Panc1 (cell line): ENCODE measurements around the gene SNX10. TPM values are rescaled to one million over a fixed set of nuclear protein-coding genes. Genes with fewer than 3 reads are reported as not detected.

Experiments
- ATAC-seq: fragments of 200-7000 bp; cut with Tn5 transposase; 2 replicates; pipeline ENCODE4 v1.9.1; 2020; ENCODE audit warnings: mild to moderate bottlenecking, moderate library complexity
- BruUV-seq: library from RNA; stranded (reverse); fragments of 400-500 nt; replicated peaks from 2 replicates; lab custom pipeline; 2021; lab: Mats Ljungman, UMichigan
- CTCF ChIA-PET: fragments of 300-600 bp; sonication (Branson Sonifier 250); formaldehyde crosslinking; loops from one replicate; lab custom pipeline; 2022; ENCODE audit warnings: antibody characterized with exemption; lab: Charles Lee
- POLR2A ChIA-PET: fragments of 300-600 bp; sonication (Branson Sonifier 250); formaldehyde crosslinking; loops from one replicate; lab custom pipeline; 2022; ENCODE audit warnings: antibody characterized with exemption; lab: Charles Lee
- DNase-seq: peaks from one replicate; pipeline ENCODE4 v3.0.0-alpha.2; 2010; ENCODE audit warnings: low read depth, low spot score
- H3K27ac ChIP-seq: 2 replicates; pipeline ENCODE4 v1.5.1; 2011; ENCODE audit warnings: mild to moderate bottlenecking, low read length, inconsistent platforms
- H3K27me3 ChIP-seq: fragments of 200-500 bp; sonication (Bioruptor generic); 2 replicates; pipeline ENCODE4 v1.6.0; 2014; ENCODE audit warnings: low read length, inconsistent platforms; ENCODE audit not compliant: control insufficient read depth, insufficient read depth
- H3K36me3 ChIP-seq: fragments of 200-500 bp; sonication (Bioruptor generic); 2 replicates; pipeline ENCODE4 v1.5.1; 2014; ENCODE audit warnings: inconsistent platforms, mild to moderate bottlenecking, low read length, moderate library complexity; ENCODE audit not compliant: control insufficient read depth, insufficient read depth
- H3K4me1 ChIP-seq: 2 replicates; pipeline ENCODE4 v1.5.1; 2011; ENCODE audit warnings: inconsistent platforms, mild to moderate bottlenecking, low read length, moderate library complexity; ENCODE audit not compliant: control insufficient read depth, insufficient read depth
- H3K4me3 ChIP-seq, 2 experiments: 2 replicates each; pipeline ENCODE4 v1.5.1; 2011 to 2012; ENCODE audit warnings: low read depth in 2 of 2, low read length in 2 of 2, mild to moderate bottlenecking in 2 of 2, inconsistent platforms in 1 of 2, moderate library complexity in 1 of 2
- H3K9me3 ChIP-seq: fragments of 200-500 bp; sonication (Bioruptor generic); 2 replicates; pipeline ENCODE4 v1.5.1; 2014; ENCODE audit warnings: low read depth, mild to moderate bottlenecking, inconsistent platforms, low read length, moderate library complexity; ENCODE audit not compliant: control insufficient read depth, insufficient read depth
- POLR2AphosphoS5 ChIP-seq: IDR thresholded peaks from 2 replicates; pipeline ENCODE4 v1.6.1; 2012; ENCODE audit warnings: mild to moderate bottlenecking, low read depth, low read length, moderate library complexity
- SIN3A ChIP-seq: IDR thresholded peaks from 2 replicates; pipeline ENCODE4 v1.6.1; 2012; ENCODE audit warnings: low read depth, mild to moderate bottlenecking, low read length, moderate library complexity, borderline replicate concordance; ENCODE audit not compliant: insufficient read depth
- TCF7L2 ChIP-seq: IDR thresholded peaks from 2 replicates; pipeline ENCODE4 v1.6.1; 2011; ENCODE audit warnings: mild to moderate bottlenecking, low read depth, low read length, inconsistent platforms
- in situ Hi-C: cut with HindIII; loops from 2 replicates; pipeline ENCODE4 v1.10.0; 2016; ENCODE audit warnings: low sequenced_read_pairs, low pct_unique_long_range_greater_than_20kb
- intact Hi-C: fragments of 100-400 bp; cut with micrococcal nuclease; formaldehyde crosslinking; loops from one replicate; pipeline ENCODE4 v1.10.0; 2022; ENCODE audit not compliant: unreplicated experiment
- total RNA-seq: library from RNA; stranded (reverse); gene quantifications from one replicate; pipeline ENCODE4 v1.2.1, GENCODE V29; 2021; ENCODE audit not compliant: unreplicated experiment
- TF ChIP-seq, protein P1 (sequence below): fragments of 450-650 bp; IDR thresholded peaks from 2 replicates; pipeline ENCODE4 v1.5.1; 2017; ENCODE audit warnings: mild to moderate bottlenecking
- TF ChIP-seq, protein P2 (sequence below), 2 experiments: IDR thresholded peaks; 2 replicates each; pipeline ENCODE4 v1.6.1; 2011 to 2012; ENCODE audit warnings: low read depth in 2 of 2, control low read depth in 1 of 2, low read length in 1 of 2, mild to moderate bottlenecking in 1 of 2, moderate library complexity in 1 of 2; ENCODE audit not compliant: insufficient read depth in 1 of 2

SNX10 gene
- total RNA-seq, 1 experiment from 2014 or later = 21.8 TPM

DNA sequence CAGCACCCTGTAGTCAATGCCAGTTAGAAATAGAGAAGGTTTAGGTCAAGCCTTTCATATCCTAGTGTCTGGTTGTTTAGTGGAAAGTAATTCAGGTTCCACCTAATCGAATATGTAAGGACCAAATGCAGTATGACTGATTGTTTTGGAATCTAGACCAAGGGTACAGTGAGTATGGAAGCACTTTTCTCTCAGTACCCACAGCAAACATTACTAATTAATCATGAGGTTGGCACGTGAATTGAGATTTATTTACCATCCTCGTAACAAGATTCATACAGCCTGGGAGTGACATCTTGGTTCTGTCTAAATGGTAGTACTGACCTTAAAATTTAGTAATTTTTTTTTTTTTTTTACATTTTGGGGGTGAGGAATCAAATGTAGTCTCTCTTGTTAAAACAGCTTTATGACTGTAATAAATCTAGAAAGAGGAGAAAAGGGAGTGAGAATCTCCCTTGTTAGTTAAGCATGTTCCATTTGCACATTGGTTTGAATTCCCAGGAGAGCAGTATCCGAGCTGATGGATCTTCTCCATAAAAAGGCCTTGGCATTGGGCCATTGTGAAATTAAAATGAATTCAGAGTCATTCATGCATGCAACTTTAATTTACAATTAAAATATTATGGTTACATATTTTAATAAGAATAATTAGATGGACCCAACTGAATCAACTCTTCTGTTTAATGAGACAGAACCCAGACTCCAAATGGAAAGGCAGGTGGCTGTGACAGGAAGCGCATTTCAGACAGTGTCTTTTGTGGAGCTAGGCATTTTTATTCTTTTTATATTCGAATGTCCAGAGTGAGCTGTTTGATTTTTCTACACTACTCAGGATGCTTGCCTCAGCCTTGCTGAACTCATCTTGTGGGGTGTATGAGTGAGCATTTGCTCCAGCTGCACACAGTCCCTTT, 57.6 kb downstream of the SNX10 start:
- no peak overlapping the region for H3K27ac ChIP-seq
- no peak for DNase-seq
- CTCF ChIA-PET = interaction anchor here (0.6 kb wide), 1 partner anchor 33 kb away, joined by 4 read pairs; no protein-coding TSS in a partner anchor
- no peak for TF ChIP-seq SIN3A
- TF ChIP-seq, protein P1, sequence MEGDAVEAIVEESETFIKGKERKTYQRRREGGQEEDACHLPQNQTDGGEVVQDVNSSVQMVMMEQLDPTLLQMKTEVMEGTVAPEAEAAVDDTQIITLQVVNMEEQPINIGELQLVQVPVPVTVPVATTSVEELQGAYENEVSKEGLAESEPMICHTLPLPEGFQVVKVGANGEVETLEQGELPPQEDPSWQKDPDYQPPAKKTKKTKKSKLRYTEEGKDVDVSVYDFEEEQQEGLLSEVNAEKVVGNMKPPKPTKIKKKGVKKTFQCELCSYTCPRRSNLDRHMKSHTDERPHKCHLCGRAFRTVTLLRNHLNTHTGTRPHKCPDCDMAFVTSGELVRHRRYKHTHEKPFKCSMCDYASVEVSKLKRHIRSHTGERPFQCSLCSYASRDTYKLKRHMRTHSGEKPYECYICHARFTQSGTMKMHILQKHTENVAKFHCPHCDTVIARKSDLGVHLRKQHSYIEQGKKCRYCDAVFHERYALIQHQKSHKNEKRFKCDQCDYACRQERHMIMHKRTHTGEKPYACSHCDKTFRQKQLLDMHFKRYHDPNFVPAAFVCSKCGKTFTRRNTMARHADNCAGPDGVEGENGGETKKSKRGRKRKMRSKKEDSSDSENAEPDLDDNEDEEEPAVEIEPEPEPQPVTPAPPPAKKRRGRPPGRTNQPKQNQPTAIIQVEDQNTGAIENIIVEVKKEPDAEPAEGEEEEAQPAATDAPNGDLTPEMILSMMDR = no peak
- TF ChIP-seq TCF7L2 = no peak
- TF ChIP-seq POLR2AphosphoS5 = no peak
- TF ChIP-seq, protein P2, sequence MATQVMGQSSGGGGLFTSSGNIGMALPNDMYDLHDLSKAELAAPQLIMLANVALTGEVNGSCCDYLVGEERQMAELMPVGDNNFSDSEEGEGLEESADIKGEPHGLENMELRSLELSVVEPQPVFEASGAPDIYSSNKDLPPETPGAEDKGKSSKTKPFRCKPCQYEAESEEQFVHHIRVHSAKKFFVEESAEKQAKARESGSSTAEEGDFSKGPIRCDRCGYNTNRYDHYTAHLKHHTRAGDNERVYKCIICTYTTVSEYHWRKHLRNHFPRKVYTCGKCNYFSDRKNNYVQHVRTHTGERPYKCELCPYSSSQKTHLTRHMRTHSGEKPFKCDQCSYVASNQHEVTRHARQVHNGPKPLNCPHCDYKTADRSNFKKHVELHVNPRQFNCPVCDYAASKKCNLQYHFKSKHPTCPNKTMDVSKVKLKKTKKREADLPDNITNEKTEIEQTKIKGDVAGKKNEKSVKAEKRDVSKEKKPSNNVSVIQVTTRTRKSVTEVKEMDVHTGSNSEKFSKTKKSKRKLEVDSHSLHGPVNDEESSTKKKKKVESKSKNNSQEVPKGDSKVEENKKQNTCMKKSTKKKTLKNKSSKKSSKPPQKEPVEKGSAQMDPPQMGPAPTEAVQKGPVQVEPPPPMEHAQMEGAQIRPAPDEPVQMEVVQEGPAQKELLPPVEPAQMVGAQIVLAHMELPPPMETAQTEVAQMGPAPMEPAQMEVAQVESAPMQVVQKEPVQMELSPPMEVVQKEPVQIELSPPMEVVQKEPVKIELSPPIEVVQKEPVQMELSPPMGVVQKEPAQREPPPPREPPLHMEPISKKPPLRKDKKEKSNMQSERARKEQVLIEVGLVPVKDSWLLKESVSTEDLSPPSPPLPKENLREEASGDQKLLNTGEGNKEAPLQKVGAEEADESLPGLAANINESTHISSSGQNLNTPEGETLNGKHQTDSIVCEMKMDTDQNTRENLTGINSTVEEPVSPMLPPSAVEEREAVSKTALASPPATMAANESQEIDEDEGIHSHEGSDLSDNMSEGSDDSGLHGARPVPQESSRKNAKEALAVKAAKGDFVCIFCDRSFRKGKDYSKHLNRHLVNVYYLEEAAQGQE (IDR thresholded peaks at IDR 0.05; ENCODE audit: insufficient read depth in 1 of 2, low read depth in 2 of 2, low read length in 1 of 2) = no peak
- ATAC-seq = no peak
- H3K27me3 ChIP-seq = no peaks in the 10 kb centered on the region
- intact Hi-C loops (no loop called here), in situ Hi-C loops (no loop called here)
- POLR2A ChIA-PET = no interaction called here
- no peaks in the 10 kb centered on the region for H3K9me3 ChIP-seq
- no TSS peak for BruUV-seq
- H3K4me3 ChIP-seq = no peak overlapping the region
- no peaks in the 10 kb centered on the region for H3K36me3 ChIP-seq
- H3K4me1 ChIP-seq = no peaks in the 10 kb centered on the region

DNA sequence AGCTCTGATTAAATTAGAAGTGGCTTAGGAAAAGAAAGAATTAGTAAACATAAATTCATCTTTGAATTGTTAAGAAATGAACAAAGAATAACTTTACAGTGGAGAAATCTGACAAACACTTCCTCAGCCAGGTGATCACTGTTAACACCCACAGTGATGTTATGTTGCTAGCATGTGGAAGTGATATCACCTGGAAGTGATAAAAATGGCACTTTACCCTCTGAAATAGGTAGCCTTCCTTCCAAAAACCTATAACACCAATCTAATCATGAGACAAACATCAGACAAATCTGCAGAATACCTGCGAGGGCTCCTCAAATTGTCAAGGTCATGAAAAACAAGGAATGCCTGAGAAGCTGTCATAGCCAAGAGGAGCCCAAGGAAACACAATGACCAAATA, 59.5 kb downstream of the SNX10 start:
- in situ Hi-C loops = no loop called here

More for the DNA sequence above, 59.5 kb downstream of the SNX10 start:
- TF ChIP-seq, protein P2 (IDR thresholded peaks at IDR 0.05; ENCODE audit: insufficient read depth in 1 of 2, low read depth in 2 of 2, low read length in 1 of 2) = no peak
- no peak for TF ChIP-seq SIN3A
- Histone ChIP-seq H3K27me3 (no peaks in the 10 kb centered on the region), H3K4me1 (no peaks in the 10 kb centered on the region), H3K9me3 (no peaks in the 10 kb centered on the region), H3K27ac (no peak overlapping the region), H3K4me3 (no peak overlapping the region), H3K36me3 (no peaks in the 10 kb centered on the region)
- ChIA-PET CTCF (no interaction called here), POLR2A (interaction anchor here (1.0 kb wide), 1 partner anchor 151 kb away, joined by 3 read pairs; no protein-coding TSS in a partner anchor)
- no TSS peak for BruUV-seq
- no peak for ATAC-seq
- intact Hi-C loops = no loop called here
- DNase-seq = no peak
